ENCODE results near the gene MYOG.

Gene MYOG

DNA sequence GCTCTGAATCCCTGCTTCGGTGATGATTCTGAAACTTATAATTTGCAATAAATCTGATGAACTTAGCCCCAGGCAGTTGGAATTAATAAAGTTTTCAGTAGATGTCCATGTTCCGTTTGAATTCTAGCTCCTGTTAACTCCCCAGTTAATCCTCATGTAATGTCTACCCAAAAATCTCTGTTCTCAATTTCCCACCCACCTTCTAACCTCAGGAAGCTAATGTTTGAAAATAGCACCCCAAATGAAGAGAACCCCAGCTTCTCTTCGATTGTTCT, 3.6 kb downstream of the MYOG start:
- TF ChIP-seq TAF1 (IDR thresholded peaks at IDR 0.05; ENCODE audit: low read depth) (no peak), RAD21 (IDR thresholded peaks at IDR 0.05; ENCODE audit: low read depth) (no peak), YY1 (IDR thresholded peaks at IDR 0.05; ENCODE audit: low read depth) (no peak), CREB1 (IDR thresholded peaks at IDR 0.05; ENCODE audit: low read depth) (no peak), NFIC (IDR thresholded peaks at IDR 0.05) (no peak), EP300 (IDR thresholded peaks at IDR 0.05; ENCODE audit: borderline replicate concordance) (no peak)

DNA sequence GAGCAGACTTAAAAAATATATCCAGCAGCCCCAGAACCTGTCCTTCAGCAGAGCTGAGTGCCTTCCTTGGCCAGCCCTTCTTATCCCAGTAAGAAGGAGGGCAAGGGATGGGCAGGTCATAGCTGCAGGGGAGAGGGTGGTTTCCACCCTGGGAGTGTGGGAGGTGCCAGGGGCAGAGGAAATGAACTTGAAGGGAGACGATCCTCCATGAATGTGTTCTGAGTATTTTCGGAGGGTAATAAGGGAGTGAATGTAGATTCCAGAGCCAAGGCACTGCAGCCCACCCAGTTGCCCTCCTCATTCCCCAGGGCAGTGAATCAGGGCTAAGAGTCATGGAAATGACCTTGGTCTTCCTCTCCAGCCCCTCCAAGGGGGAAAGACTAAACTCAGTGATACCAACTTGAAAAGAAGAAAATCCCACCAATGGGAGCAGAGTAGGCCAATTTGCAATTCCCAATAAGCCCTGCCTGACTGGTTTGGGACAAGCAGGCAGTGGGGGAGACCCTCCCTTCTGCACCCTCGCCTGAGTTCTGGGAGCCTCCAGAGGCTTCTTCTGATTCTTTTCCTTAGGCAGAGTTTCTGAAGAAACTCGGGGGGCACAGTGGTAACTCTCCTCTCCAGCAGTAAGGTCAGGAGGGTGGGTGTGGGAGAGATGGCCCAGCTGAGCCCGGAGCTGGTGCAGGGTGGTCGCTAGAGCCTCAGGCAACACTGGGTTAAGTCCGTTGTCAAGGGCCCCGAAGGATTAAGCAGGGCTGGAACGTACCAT, 4.2 kb downstream of the MYOG start:
- TF ChIP-seq FOXM1 (IDR thresholded peaks at IDR 0.05; ENCODE audit: borderline replicate concordance, low read depth) = no peak
- TF ChIP-seq RAD21 (IDR thresholded peaks at IDR 0.05; ENCODE audit: low read depth) = no peak
- TF ChIP-seq CEBPB (IDR thresholded peaks at IDR 0.05) = no peak
- TF ChIP-seq CREB1 (IDR thresholded peaks at IDR 0.05; ENCODE audit: low read depth) = no peak
- no peak for TF ChIP-seq EGR1 (IDR thresholded peaks at IDR 0.05)
- no peak for TF ChIP-seq TAF1 (IDR thresholded peaks at IDR 0.05; ENCODE audit: low read depth)

DNA sequence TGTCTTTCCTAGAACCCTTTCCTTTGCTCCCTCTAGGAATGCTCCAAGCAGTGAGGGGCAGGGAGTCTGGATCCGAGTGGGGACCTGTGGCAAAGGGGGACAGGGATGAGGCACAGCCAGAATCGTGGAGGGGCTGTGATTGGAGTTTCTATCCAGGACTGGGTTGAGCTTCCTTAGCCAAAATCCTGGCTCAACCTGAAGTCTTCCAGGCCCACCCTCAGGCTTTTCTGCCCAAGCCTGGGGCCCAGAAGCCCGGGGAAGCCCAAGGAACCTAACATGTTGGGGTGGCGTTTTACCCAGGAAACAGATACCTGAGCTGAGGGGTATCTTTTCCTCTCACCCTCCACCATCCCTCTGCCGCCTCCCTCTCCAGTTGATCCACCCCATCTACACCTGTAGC, 5.4 kb downstream of the MYOG start:
- no peak for TF ChIP-seq TEAD4 (IDR thresholded peaks at IDR 0.05)
- no peak for TF ChIP-seq ZBTB7A (IDR thresholded peaks at IDR 0.05; ENCODE audit: low read depth)

DNA sequence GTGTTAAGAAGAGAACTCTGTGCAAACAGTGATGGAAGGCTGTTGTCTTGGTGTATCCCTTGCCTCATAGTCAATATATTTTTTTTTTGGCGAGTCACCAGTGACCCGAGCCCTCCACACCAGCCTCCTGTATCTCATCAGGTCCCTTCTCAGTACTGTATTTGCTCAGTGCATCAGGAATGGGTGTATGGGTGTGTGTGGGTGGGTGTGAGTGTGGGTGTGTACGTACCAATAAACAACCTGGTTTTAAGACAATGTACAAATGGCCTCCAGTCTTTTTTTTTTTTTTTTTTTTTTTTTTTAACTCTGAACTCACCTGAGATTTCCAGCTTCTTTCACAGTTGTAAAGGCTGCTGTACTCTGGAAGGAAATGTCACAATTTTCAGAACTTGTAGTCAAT, 7.3 kb downstream of the MYOG start:
- TF ChIP-seq, protein P1, sequence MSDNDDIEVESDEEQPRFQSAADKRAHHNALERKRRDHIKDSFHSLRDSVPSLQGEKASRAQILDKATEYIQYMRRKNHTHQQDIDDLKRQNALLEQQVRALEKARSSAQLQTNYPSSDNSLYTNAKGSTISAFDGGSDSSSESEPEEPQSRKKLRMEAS (IDR thresholded peaks at IDR 0.05) = no peak
- no peak for TF ChIP-seq RAD21 (IDR thresholded peaks at IDR 0.05; ENCODE audit: low read depth)
- no peak for TF ChIP-seq ZBTB7A (IDR thresholded peaks at IDR 0.05; ENCODE audit: low read depth)
- TF ChIP-seq, protein P2, sequence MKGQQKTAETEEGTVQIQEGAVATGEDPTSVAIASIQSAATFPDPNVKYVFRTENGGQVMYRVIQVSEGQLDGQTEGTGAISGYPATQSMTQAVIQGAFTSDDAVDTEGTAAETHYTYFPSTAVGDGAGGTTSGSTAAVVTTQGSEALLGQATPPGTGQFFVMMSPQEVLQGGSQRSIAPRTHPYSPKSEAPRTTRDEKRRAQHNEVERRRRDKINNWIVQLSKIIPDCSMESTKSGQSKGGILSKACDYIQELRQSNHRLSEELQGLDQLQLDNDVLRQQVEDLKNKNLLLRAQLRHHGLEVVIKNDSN (IDR thresholded peaks at IDR 0.05) = no peak
- TF ChIP-seq CEBPB (IDR thresholded peaks at IDR 0.05) = no peak
- TF ChIP-seq NFIC (IDR thresholded peaks at IDR 0.05) = no peak
- no peak for TF ChIP-seq EGR1 (IDR thresholded peaks at IDR 0.05)
- TF ChIP-seq TEAD4 (IDR thresholded peaks at IDR 0.05) = no peak
- TF ChIP-seq EP300 (IDR thresholded peaks at IDR 0.05; ENCODE audit: borderline replicate concordance) = no peak
- TF ChIP-seq, protein P3, sequence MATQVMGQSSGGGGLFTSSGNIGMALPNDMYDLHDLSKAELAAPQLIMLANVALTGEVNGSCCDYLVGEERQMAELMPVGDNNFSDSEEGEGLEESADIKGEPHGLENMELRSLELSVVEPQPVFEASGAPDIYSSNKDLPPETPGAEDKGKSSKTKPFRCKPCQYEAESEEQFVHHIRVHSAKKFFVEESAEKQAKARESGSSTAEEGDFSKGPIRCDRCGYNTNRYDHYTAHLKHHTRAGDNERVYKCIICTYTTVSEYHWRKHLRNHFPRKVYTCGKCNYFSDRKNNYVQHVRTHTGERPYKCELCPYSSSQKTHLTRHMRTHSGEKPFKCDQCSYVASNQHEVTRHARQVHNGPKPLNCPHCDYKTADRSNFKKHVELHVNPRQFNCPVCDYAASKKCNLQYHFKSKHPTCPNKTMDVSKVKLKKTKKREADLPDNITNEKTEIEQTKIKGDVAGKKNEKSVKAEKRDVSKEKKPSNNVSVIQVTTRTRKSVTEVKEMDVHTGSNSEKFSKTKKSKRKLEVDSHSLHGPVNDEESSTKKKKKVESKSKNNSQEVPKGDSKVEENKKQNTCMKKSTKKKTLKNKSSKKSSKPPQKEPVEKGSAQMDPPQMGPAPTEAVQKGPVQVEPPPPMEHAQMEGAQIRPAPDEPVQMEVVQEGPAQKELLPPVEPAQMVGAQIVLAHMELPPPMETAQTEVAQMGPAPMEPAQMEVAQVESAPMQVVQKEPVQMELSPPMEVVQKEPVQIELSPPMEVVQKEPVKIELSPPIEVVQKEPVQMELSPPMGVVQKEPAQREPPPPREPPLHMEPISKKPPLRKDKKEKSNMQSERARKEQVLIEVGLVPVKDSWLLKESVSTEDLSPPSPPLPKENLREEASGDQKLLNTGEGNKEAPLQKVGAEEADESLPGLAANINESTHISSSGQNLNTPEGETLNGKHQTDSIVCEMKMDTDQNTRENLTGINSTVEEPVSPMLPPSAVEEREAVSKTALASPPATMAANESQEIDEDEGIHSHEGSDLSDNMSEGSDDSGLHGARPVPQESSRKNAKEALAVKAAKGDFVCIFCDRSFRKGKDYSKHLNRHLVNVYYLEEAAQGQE (IDR thresholded peaks at IDR 0.05; ENCODE audit: low read depth) = no peak
- TF ChIP-seq CREB1 (IDR thresholded peaks at IDR 0.05; ENCODE audit: low read depth) = no peak
- TF ChIP-seq TAF1 (IDR thresholded peaks at IDR 0.05; ENCODE audit: low read depth) = no peak

DNA sequence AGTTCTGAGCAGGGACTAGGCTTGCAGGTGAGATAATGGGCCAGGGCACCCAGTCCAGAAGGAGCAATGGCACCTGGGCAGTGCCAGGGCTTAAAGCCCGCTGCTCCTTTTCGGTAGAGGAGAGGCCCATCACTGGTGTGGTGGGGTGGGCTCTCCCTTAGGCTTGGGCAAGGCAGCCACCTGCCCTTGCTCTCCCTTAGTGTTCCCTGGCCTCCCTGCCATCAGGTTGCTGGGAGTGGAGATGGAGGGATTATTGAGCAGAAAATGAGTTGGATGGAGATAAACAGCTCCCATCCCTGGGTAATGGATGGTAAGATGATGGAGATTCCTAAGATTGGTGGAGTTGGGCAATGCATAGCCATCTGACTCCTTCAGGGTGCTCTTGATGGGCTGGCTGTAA, 7.9 kb downstream of the MYOG start:
- TF ChIP-seq YY1 (IDR thresholded peaks at IDR 0.05; ENCODE audit: low read depth) = no peak
- TF ChIP-seq FOXM1 (IDR thresholded peaks at IDR 0.05; ENCODE audit: borderline replicate concordance, low read depth) = no peak
- no peak for TF ChIP-seq TAF1 (IDR thresholded peaks at IDR 0.05; ENCODE audit: low read depth)
- no peak for TF ChIP-seq CEBPB (IDR thresholded peaks at IDR 0.05)
- no peak for TF ChIP-seq TEAD4 (IDR thresholded peaks at IDR 0.05)
- TF ChIP-seq, protein P3 (IDR thresholded peaks at IDR 0.05; ENCODE audit: low read depth) = no peak
- no peak for TF ChIP-seq CREB1 (IDR thresholded peaks at IDR 0.05; ENCODE audit: low read depth)
- TF ChIP-seq, protein P2 (IDR thresholded peaks at IDR 0.05) = no peak
- TF ChIP-seq RAD21 (IDR thresholded peaks at IDR 0.05; ENCODE audit: low read depth) = no peak
- TF ChIP-seq, protein P1 (IDR thresholded peaks at IDR 0.05) = no peak
- TF ChIP-seq EGR1 (IDR thresholded peaks at IDR 0.05) = no peak
- TF ChIP-seq NFIC (IDR thresholded peaks at IDR 0.05) = no peak
- no peak for TF ChIP-seq ZBTB7A (IDR thresholded peaks at IDR 0.05; ENCODE audit: low read depth)
- no peak for TF ChIP-seq TCF12 (IDR thresholded peaks at IDR 0.05; ENCODE audit: low read depth)
- TF ChIP-seq EP300 (IDR thresholded peaks at IDR 0.05; ENCODE audit: borderline replicate concordance) = no peak

DNA sequence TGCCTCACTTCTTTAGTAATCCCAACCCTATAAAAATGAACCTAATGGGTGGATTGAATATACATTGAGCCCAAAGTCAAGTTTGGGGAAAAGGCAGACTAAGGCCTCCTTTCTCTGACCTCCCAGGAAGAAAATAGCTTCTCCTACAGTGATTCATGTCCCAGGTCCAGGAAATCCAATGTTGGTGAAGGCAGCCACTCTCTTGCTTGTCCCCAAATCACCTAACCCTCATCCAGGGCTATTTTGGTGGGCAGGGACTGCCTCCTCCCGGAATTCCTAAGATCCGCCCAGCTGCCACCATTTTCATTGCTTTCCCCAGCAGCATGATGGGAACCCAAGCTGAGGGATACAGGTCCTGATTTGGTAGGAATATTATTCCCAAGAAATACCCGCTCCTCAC, 8.4 kb downstream of the MYOG start:
- no peak for TF ChIP-seq FOXM1 (IDR thresholded peaks at IDR 0.05; ENCODE audit: borderline replicate concordance, low read depth)
- no peak for TF ChIP-seq TEAD4 (IDR thresholded peaks at IDR 0.05)
- TF ChIP-seq CEBPB (IDR thresholded peaks at IDR 0.05) = no peak
- no peak for TF ChIP-seq TCF12 (IDR thresholded peaks at IDR 0.05; ENCODE audit: low read depth)
- TF ChIP-seq RAD21 (IDR thresholded peaks at IDR 0.05; ENCODE audit: low read depth) = no peak
- TF ChIP-seq EP300 (IDR thresholded peaks at IDR 0.05; ENCODE audit: borderline replicate concordance) = no peak
- TF ChIP-seq, protein P2 (IDR thresholded peaks at IDR 0.05) = no peak
- no peak for TF ChIP-seq TAF1 (IDR thresholded peaks at IDR 0.05; ENCODE audit: low read depth)
- no peak for TF ChIP-seq NFIC (IDR thresholded peaks at IDR 0.05)
- no peak for TF ChIP-seq YY1 (IDR thresholded peaks at IDR 0.05; ENCODE audit: low read depth)
- TF ChIP-seq, protein P3 (IDR thresholded peaks at IDR 0.05; ENCODE audit: low read depth) = no peak
- no peak for TF ChIP-seq EGR1 (IDR thresholded peaks at IDR 0.05)
- TF ChIP-seq ZBTB7A (IDR thresholded peaks at IDR 0.05; ENCODE audit: low read depth) = no peak

Data from Ishikawa (cell line).